Skeletal muscle cell (primary cell): Measurements from ENCODE around the gene MTUS2.

Experiments used
- DNase-seq: peaks from one replicate; pipeline ENCODE4 v3.0.0-alpha.2; 2010; ENCODE audit warnings: low read depth
- H3K4me3 ChIP-seq: 2 replicates; pipeline ENCODE4 v1.5.1; 2011; ENCODE audit warnings: low read depth, mild to moderate bottlenecking, control low read depth, low read length, moderate library complexity

The MTUS2 gene

DNA sequence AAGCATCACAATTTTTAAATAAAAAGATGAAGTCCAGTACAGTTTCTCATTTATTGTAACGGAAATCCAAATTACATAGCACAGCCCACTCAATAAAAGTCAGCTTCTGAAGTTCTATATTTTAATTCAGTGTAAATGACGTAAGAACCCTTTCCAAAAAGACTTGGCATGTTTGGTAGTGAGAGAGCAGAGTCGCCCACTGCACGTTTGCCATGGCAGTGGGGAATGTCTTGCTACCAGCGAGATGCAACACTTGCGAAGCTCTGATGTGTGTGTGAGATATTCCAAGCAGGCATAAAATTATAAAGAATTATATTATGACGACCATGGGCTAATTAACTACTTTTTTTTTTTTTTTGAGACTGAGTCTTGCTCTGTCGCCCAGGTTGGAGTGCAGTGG is 585.3 kb downstream of the MTUS2 start:
- H3K4me3 ChIP-seq = no peak overlapping the region
- no peak for DNase-seq

DNA sequence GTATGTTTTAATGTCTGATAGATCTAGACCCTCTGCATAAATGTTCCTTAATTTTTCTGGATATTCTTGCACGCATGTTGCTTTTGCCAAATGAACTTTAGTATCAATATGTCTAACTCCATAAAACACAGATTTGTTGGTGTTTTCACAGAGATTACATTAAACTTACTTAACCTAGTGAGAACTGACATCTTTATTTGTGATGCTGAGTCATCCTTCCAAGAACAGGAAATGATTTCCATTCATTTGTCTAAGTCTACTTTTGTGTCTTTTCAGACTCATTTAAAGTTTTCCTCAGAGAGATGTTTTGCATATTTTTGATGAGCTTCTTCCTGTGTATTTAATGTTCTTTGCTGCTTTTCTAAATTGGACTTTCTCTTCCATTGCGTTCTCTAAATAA is 591.3 kb downstream of the MTUS2 start:
- DNase-seq = no peak
- H3K4me3 ChIP-seq = no peak overlapping the region

DNA sequence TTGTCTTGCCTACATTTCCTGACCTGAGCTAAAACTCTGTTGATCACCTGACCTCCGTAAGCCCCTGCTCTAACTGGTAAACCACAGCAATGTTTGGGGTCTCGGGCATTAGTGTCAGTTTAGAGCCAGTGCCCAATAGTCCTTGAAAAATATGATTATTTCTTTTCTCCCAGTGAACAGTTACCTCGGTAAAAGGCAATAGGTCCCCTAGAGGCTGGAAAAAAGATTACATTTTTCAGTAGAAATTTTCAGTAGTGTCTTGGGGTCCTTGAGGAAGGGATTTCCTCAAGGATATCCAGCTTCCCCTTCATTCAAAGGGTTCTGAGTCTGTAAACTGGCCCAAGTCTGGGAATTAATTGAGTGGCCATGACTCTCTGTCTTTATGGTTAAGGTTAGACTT is 597.9 kb downstream of the MTUS2 start:
- DNase-seq = no peak
- H3K4me3 ChIP-seq = no peak overlapping the region

DNA sequence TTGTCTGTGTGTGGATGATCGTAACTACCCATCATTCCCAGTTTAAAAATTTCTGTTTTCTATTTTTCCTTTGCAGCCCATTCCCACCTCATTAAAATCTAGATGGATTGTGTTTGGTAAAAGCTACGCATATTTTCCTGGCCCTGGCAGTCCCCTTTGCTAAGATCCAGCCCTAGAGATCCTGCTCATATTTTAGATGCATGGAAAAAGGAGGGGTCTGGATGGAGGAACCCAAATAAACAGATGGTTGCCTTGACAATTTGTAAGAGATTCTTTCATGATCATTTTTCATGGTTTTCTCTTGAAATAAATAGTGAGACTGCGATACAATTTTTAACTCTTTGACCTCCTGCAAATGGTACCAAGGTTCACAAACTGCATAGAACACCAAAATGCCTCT is 601.0 kb downstream of the MTUS2 start:
- no peak for DNase-seq
- H3K4me3 ChIP-seq = no peak overlapping the region

DNA sequence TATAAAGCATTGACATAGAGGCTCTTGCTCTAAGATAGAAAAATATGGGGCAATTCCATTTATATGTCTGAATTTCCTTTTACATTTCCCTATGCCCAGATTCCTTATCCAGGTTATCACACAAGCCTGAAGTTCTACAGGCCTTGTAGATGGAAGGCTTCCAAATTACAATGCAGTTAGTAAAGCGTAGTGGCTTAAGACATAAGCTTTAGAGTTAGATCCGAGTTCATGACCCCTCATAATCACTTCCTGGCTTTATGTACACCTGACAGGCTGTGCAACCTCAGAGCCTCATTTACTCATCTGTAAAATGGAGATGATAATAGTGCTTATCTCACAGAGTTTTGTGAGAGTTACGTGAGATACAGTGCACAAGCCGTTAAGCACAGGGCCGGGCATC is 601.9 kb downstream of the MTUS2 start:
- no peak overlapping the region for H3K4me3 ChIP-seq

DNA sequence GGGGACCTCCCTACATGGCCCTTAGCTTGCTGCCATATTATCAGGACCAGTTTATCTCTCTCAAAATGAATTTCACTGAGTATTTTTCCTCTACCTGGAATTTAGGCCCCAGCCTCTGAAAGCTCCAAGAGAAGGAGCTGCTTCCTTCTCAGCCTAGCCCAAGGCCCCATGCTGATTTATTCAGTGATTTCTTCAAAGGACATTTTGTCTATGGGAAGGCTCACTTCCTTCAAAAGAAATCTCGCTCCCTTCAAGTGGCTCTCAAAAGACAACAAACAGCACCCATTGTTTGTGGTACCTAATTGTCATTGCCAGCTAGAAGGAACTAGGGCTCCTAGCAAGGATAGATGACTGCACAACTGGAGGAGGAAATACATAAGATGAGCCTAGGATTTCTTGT is 602.9 kb downstream of the MTUS2 start:
- H3K4me3 ChIP-seq = no peak overlapping the region
- DNase-seq = no peak

More for the DNA sequence above, 601.9 kb downstream of the MTUS2 start:
- DNase-seq = no peak

DNA sequence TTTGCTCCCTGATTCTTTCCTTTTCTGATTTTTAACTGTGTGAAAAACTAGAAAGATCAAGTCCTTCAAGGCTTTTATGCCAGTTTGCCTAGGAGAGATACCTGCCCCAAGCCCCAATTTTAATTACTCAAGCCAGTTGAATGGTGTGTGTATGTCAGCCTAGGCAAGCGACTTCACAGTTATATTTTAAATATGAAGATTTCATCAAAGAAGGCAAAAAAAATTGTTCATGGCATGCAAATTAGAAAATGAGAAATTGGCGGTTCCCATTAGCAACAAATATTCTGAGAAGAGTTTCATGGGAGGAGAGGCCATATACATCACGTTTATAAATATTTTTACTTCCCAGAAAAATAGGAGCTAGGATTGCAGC is 607.8 kb downstream of the MTUS2 start:
- H3K4me3 ChIP-seq = peak overlapping the region; percentile 46
- no peak for DNase-seq

DNA sequence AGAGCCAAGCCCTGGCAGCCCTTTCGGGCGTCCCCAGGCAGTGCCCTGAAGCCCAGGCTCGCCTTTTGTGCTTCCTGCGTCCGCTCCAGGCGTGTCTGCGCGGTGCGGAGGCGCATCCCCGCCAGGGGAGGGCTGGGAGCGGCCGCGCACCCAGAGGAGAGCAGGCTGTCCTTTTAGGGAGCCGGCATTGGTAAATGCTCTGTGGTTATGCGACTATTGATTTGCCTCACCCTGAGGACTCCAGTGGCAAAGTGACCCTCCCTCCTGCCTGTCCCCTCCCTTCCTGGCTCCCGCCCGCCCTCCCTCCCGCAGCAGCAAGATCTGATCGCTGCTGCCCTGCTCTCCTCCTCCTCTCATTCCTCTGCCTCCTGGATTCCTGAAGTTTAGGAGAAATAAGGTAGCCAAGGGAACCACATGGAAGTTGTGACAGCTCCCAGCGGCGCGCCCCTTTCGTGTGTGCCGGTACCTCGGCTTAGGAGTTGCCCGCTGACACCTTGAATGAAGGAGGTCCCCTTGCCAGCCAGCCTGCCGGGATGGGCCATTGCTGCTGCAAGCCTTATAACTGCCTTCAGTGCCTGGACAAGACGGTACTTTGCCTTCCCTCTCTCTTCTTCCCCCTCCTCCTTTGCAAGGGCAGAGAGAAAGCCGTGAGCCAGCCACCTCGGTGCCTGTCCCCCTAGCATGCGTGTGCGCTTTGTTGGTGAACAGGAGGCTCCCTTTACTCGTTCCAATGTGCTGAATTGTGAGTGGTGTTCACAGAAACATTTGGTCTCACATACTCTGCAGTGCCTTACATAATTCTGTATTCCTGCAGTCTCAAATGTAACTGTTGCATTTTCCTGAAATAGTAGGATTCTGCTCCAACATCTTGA is 608.4 kb downstream of the MTUS2 start:
- H3K4me3 ChIP-seq = peak overlapping the region; percentile 46
- no peak for DNase-seq

DNA sequence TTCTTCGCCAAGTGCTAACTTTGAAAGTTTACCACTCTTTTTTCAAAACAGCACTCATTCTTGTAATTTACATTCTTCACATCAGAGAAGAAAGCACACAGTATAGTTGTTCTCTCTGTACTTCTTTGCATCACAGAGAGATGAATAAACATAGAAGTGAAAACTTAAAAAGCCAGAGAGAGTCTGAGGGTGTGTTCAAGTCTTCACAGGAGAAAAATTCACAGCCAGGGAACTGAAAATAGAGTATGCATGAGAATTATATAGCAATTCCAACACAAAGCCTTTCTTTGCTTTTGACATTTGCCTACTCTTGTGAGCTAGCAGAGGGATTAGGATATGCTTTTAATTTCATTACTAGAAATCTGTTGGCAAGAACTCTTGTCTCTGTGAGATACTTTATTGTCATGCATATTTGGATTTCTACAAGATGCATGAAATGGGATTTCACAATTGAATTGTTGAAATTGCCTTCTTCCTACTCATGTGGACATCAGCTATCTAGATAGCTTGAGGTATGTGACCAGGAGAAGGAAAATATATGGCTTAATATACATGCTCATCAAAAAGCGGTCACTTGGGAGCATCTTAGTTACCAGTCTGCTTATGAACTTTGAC is 609.3 kb downstream of the MTUS2 start:
- no peak for DNase-seq
- H3K4me3 ChIP-seq = no peak overlapping the region

DNA sequence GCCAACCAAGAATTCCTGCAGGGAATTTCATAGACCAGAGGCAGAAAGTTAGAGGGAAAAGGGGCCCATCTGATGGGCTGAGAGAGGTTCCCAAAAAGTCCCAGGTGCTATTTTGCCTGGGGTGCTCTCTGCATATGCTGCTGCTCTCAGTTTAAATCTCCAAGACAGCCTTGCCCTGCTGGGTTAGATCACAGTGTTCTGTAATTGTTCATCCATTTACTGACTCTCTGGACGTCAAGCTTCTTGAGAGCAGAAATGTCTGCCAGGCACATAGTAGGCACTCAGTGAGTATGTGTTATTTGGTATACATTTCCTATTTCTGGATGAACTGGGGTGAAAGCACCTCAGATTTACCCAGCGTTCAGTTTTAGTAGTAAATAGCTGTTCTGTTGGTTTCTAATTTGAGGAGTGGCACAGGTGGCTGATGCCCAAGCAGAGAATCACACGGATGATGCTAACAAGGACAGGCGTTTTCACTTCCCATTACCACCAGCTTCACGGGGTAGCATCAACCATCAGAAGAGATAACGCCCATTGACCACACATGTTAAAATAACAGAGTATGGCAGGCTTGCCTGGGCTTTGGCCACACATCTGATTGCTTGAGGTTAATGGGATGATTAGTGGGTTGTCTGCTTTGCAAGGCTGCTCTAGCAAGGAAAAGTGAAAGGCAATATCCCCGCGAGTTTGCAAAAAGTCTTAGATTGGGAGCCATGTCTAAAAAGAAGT is 614.2 kb downstream of the MTUS2 start:
- no peak for DNase-seq
- H3K4me3 ChIP-seq = no peak overlapping the region

DNA sequence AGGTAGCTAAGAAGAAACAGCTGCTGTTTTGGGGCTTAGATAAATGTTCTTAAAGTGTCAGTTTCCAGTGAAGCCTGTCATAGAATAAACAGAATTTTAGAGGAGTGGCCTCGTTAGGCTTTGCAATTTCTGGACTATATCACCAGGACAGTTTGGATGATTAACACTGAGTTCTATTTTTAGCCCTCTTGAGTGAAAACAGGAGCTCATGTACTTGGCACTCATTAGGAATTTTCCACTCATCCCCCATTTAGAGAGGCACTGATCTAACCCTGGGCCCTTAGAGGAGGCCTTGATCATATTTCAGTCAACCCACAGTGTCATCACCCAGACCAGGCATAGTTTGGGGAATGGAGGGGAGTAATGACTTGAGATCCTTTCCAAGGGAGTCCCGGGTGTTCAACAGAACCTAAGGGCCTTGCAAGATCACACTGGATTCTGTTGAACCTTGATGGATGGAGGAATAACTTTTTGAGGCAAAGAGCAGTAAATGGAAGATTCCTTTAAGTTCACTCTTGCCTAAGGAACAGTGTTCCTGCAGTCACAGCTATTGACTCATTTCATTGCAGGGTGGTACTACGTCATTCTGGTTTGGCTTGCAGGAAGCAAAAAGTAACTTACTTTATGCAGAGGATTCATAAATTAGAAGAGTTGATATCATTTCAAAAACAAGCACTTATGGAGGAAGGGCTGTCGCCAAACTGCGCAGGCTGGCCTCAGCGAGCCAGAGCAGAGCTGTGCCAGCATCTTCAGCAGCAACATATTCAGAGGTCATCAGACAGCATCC is 615.2 kb downstream of the MTUS2 start:
- H3K4me3 ChIP-seq = no peak overlapping the region
- peak; percentile 89 for DNase-seq

DNA sequence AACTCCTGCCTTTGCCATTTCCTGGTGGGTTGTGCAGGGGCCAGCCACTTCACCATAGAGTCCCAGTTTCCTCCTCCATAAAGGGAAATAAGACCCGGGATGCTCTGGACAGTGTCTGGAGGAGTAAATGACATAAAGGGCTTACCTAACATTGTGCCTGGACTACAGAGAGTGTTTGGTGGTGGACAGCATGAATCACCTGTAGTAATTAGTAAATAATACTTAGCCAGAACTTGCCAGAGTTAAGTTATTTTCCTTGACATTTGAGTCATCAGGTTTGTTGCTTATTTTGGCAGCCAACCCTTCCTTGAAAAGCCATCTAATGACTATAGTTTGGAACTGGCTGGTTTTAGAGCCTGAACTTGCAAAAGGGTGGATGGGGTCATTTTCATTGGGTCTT is 616.2 kb downstream of the MTUS2 start:
- H3K4me3 ChIP-seq = no peak overlapping the region
- DNase-seq = peak; percentile 55

DNA sequence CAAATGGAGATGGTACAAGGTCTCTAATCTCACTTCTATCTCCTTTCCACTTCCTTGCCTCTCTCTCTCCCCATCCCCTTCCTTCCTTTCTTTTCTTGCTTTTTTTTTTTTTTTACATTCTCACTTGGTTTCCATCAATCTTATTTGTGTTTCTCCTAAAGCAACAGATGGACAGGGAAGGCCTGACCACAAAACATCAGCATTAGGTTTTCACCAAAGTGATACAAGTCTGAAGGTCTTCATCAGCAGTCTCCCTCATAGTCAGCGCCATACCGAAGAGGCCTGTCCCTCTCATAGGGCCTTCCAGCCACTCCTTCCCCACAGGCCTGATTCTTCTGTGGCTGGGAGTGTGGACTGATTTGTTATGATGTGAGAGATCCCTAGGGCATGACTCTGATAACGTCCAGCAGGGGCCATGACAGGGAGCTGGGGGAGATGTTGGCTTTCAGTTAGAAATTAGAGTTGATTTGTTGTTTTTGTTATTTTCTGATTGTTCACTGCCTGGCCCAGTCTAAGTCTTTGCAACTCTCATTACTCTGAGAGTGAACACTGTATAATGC is 616.7 kb downstream of the MTUS2 start:
- no peak for DNase-seq
- no peak overlapping the region for H3K4me3 ChIP-seq

DNA sequence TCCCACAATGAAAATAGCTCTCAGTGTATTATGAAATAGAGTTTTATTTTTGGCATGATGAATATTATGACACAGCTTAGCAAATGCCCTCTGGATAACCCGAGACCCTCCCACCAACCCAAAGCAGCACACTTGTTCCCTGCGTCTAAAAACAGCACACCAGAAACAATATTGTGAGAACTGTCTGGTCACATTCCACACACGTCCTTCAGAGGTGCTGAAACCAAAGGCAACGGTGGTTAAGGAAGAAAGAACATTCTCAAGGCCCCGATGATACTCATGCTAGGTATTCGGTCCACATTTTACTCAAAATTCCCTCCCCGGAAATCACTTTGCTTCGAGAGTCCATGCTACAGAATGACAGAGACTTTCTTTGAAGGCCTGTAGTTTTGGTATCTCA is 618.6 kb downstream of the MTUS2 start:
- DNase-seq = no peak

DNA sequence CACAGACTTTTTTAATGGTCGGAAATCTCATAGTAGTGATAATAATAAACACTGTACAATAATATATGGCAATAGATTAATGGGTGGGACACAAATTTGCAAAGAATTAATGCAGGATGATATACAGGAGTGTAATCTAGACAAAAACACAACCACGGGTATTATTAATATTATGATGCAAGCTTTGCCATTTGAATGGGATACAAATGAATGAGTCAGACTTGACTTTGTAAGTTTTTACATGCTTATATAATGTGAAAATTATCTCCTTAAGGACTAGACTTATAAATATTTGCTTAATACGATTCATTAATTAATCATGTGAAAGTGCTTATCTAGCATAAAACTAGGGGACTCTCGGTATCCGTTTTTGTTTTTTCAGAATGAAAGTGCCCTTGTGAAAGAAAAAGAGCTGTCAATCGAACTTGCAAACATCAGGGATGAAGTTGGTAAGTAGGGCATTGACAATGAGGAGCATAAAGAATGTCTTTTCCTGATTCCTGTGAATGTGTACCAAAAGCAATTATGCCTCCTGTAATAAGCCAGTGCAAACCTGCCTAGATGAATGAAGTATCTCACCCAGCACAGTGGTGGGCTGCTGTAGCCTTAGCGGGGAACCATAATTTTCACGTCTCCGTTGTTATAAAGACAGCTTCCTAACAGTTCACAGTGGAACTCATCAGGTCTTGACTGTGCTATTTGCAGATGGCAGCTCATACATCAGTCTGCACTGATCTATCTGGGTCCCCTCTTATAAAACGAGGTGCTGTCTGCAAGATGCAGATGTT is 619.7 kb downstream of the MTUS2 start:
- no peak overlapping the region for H3K4me3 ChIP-seq
- no peak for DNase-seq

More for the DNA sequence above, 618.6 kb downstream of the MTUS2 start:
- no peak overlapping the region for H3K4me3 ChIP-seq

DNA sequence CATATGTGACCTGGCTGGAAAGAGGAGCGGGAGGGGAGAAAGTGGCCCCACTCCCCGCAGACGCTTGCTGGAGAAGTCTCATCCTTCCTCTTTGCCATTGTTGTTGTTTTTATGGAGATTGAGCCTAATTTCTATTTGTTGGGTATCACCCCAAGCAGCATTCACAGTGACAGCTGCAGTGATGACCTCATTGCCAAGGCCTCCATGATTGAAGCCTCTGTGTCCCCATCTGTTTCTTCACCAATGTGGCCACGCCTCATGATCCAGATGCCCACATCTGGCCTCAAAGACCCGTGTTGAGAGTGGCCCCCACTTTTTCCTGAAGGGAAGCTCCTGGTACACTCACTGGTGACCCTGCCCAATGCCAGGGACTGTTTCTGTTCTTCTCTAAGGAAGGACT is 621.2 kb downstream of the MTUS2 start:
- no peak overlapping the region for H3K4me3 ChIP-seq
- no peak for DNase-seq

DNA sequence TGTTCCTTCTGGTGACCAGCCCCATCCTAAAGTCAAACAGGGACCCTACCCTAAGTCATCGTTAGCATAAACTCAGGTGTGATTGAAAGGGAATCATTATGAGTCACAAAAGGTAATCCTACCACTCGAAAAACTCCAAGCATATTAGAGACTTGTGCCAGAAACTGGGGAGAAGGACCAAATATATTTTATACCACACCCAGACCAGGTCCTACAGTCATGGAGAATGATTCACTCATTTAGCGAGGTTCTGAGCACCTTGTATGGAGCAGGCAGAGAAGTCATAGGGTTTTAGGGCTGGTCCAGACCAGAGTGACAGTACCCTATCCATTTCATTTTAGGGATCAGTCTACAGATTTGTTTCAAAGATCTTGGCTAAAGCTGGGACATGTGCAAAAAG is 625.9 kb downstream of the MTUS2 start:
- DNase-seq = no peak

DNA sequence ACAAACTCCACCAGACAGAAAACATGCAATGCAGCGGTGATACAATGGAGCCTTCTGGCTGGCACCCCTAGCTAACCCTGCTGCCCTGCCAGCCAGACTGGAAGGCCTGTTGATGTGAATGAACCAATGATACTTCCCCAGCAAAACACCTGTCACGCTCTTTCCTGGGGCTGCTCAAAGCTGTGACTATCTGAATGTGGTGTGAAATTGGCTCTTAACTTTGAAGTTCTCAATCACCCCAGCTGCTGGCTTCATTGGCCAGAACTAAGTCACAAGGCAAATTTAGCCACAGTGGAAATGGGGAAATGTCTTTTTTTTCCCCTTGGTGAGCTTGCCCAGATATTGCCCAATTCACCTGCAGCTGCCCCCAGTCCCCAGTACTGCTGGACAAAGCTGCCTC is 628.0 kb downstream of the MTUS2 start:
- DNase-seq = no peak
- no peak overlapping the region for H3K4me3 ChIP-seq

More for the DNA sequence above, 625.9 kb downstream of the MTUS2 start:
- no peak overlapping the region for H3K4me3 ChIP-seq

DNA sequence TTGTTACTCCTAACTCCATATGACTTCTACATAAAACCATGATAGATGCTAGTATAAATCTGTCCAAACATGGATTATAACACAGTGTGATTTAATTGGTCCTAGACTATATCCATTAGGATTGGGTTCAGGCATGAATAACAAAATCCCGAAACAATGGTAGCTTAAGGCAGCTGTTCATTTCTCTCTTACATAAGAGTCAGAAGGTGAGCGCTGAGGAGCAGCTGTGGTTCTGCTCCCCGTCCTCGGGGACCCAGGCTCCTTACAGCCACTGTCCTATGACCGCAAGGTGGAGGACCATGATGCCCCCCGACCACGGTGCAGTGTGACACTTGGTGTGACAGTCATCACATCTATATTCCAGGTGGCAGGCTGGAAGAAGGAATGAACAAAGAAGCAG is 629.6 kb downstream of the MTUS2 start:
- no peak overlapping the region for H3K4me3 ChIP-seq
- DNase-seq = no peak
